Keratinocyte (primary cell): ENCODE data around the gene DMAC2L. TPM values are rescaled to one million over a fixed set of nuclear protein-coding genes. Genes with fewer than 3 reads are reported as not detected.

ENCODE experiments used
- DNase-seq: peaks from one replicate; pipeline ENCODE4 v3.0.0-alpha.2; 2011; ENCODE audit warnings: low read depth, missing footprints, low spot score
- FAIRE-seq: peaks from 2 replicates; lab custom pipeline; 2011; peaks lifted over from hg19 to GRCh38; lab: Jason Lieb, UNC
- H2AFZ ChIP-seq: 2 replicates; pipeline ENCODE4 v1.6.0; 2012; ENCODE audit warnings: low read length, control low read depth, inconsistent platforms; ENCODE audit not compliant: control insufficient read depth
- H3K27ac ChIP-seq: 2 replicates; pipeline ENCODE4 v1.5.1; 2011; ENCODE audit warnings: low read length; ENCODE audit not compliant: control insufficient read depth, insufficient read depth
- H3K27me3 ChIP-seq: 3 replicates; pipeline ENCODE4 v1.6.0; 2011; ENCODE audit warnings: low read length; ENCODE audit not compliant: control insufficient read depth, insufficient read depth; ENCODE audit errors: extremely low read depth
- H3K36me3 ChIP-seq, 2 experiments: 2 replicates in 1 of 2; 3 replicates in 1 of 2; pipeline ENCODE4 v1.5.1; 2011; ENCODE audit warnings: low read length in 2 of 2, mild to moderate bottlenecking in 1 of 2; ENCODE audit not compliant: control insufficient read depth in 2 of 2, insufficient read depth in 2 of 2; ENCODE audit errors: extremely low read depth in 1 of 2
- H3K4me1 ChIP-seq: 3 replicates; pipeline ENCODE4 v1.5.1; 2011; ENCODE audit warnings: low read length; ENCODE audit not compliant: control insufficient read depth, insufficient read depth; ENCODE audit errors: extremely low read depth
- H3K4me2 ChIP-seq: 3 replicates; pipeline ENCODE4 v1.6.0; 2011; ENCODE audit warnings: low read depth, low read length; ENCODE audit not compliant: control insufficient read depth, insufficient read depth; ENCODE audit errors: extremely low read depth
- H3K4me3 ChIP-seq, 3 experiments: fragments of 200-600 bp in 1 of 3; sonication (generic) in 1 of 3; 2 replicates in 2 of 3; 3 replicates in 1 of 3; pipeline ENCODE4 v1.5.1; 2011 to 2016; ENCODE audit warnings: low read length in 3 of 3, mild to moderate bottlenecking in 3 of 3, control low read depth in 2 of 3, inconsistent platforms in 1 of 3, low read depth in 1 of 3, mixed read lengths in 1 of 3, mixed run types in 1 of 3, moderate library complexity in 1 of 3; ENCODE audit not compliant: control insufficient read depth in 2 of 3, insufficient read depth in 2 of 3; ENCODE audit errors: extremely low read depth in 1 of 3
- H3K79me2 ChIP-seq: 2 replicates; pipeline ENCODE4 v1.6.0; 2012; ENCODE audit warnings: low read length; ENCODE audit not compliant: control insufficient read depth, insufficient read depth
- H3K9ac ChIP-seq: 3 replicates; pipeline ENCODE4 v1.6.0; 2011; ENCODE audit warnings: low read length; ENCODE audit not compliant: control insufficient read depth, insufficient read depth; ENCODE audit errors: extremely low read depth
- H3K9me1 ChIP-seq: 3 replicates; pipeline ENCODE4 v1.6.0; 2011; ENCODE audit warnings: low read length; ENCODE audit not compliant: control insufficient read depth, insufficient read depth; ENCODE audit errors: extremely low read depth
- H3K9me3 ChIP-seq: 2 replicates; pipeline ENCODE4 v1.5.1; 2012; ENCODE audit warnings: low read depth, low read length; ENCODE audit not compliant: control insufficient read depth
- H4K20me1 ChIP-seq: 3 replicates; pipeline ENCODE4 v1.6.0; 2011; ENCODE audit warnings: low read length; ENCODE audit not compliant: control insufficient read depth, insufficient read depth; ENCODE audit errors: extremely low read depth
- CTCF ChIP-seq, 3 experiments: IDR thresholded peaks in 1 of 3; conservative IDR thresholded peaks in 1 of 3; optimal IDR thresholded peaks in 1 of 3; 2 replicates in 2 of 3; 3 replicates in 1 of 3; pipeline versions ENCODE3 to v1.5.1; 2011; ENCODE audit warnings: low read length in 3 of 3, mild to moderate bottlenecking in 3 of 3, moderate library complexity in 2 of 3, control low read depth in 1 of 3, inconsistent platforms in 1 of 3; ENCODE audit not compliant: insufficient read depth in 2 of 3; ENCODE audit errors: extremely low read depth in 1 of 3
- EZH2 ChIP-seq: IDR thresholded peaks from one replicate; pipeline ENCODE4 v1.6.1; 2012; ENCODE audit warnings: inconsistent platforms, mild to moderate bottlenecking, low read length, moderate library complexity
- dilution Hi-C: fragments of 300-500 bp; cut with MboI; formaldehyde crosslinking; loops from one replicate; pipeline ENCODE4 v1.7.0; 2020; ENCODE audit warnings: low sequenced_read_pairs; ENCODE audit not compliant: extremely low pct_ligation_motif_present
- polyA plus RNA-seq, 5 experiments: library from polyadenylated mRNA; depleted of rRNA in 3 of 5; stranded (reverse) in 3 of 5; stranded (forward) in 1 of 5; unstranded in 1 of 5; fragments of >200 nt; gene quantifications; 1 replicate in 1 of 5; 2 replicates in 3 of 5; 3 replicates in 1 of 5; pipeline versions ENCODE4 v1.2.1 to v1.2.3, GENCODE V29; 2011 to 2012; ENCODE audit warnings: missing spikeins in 2 of 5, low read depth in 1 of 5, low replicate concordance in 1 of 5

DMAC2L gene
- polyA plus RNA-seq, 1 donor (not counting 4 experiments of a cell fraction or from before 2014, with no cell fraction given) = 12.4 TPM

DNA sequence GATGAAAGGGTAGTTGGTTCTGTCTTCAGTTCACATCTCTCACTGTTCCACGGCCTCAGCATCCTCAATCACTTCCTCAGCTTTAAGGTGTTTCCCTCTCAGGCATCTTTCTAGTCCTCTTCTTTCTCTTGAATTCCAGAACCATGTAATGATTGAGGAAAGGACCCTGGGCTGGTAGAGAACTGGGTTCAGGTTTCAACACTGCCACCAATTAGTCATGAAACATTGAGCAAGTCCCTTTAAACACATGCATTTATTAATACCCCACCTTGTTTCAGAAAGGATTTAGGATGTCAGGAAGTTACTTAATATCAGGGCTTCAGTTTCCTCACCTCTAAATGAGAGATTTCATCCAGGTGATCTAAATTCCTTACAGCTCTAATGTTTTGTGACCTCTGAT, 7.2 kb downstream of the DMAC2L start:
- Histone ChIP-seq H3K4me2 (peak overlapping the region; percentile 91), H3K9me1 (no peaks in the 10 kb centered on the region), H2AFZ (no peak overlapping the region), H3K4me1 (peaks cover 25% of the 10 kb centered on the region), H3K9me3 (no peaks in the 10 kb centered on the region), H4K20me1 (no peaks in the 10 kb centered on the region), H3K9ac (peak overlapping the region; percentile 77), H3K79me2 (peaks cover 12% of the 10 kb centered on the region), H3K36me3 (peaks cover 0 to 5% of the 10 kb centered on the region in 2 experiments), H3K27me3 (no peaks in the 10 kb centered on the region), H3K27ac (peak overlapping the region; percentile 96), H3K4me3 (no peak overlapping the region)
- FAIRE-seq = no peak
- DNase-seq = no peak
- TF ChIP-seq CTCF (optimal IDR thresholded peaks at IDR 0.05 in 1 of 3, IDR thresholded peaks at IDR 0.05 in 1 of 3, conservative IDR thresholded peaks at IDR 0.05 in 1 of 3; ENCODE audit: extremely low read depth in 1 of 3, insufficient read depth in 2 of 3, low read length in 3 of 3) = no peak
- no peak for TF ChIP-seq EZH2
- dilution Hi-C loops = no loop called here

- peaks cover 25% of the 10 kb centered on the region for H3K4me1 ChIP-seq
- peak overlapping the region in 1 of 3 experiments; percentile 16 for H3K4me3 ChIP-seq
- FAIRE-seq (no peak), DNase-seq (no peak)
- no peaks in the 10 kb centered on the region for H3K9me3 ChIP-seq
- dilution Hi-C loops = no loop called here
- peaks cover 12% of the 10 kb centered on the region for H3K79me2 ChIP-seq
- H3K4me2 ChIP-seq = peak overlapping the region; percentile 91
- H3K36me3 ChIP-seq = peaks cover 0 to 5% of the 10 kb centered on the region in 2 experiments
- TF ChIP-seq EZH2 = no peak
- TF ChIP-seq CTCF (optimal IDR thresholded peaks at IDR 0.05 in 1 of 3, IDR thresholded peaks at IDR 0.05 in 1 of 3, conservative IDR thresholded peaks at IDR 0.05 in 1 of 3; ENCODE audit: extremely low read depth in 1 of 3, insufficient read depth in 2 of 3, low read length in 3 of 3) = no peak
- H2AFZ ChIP-seq = no peak overlapping the region
- H3K27me3 ChIP-seq = no peaks in the 10 kb centered on the region
- H3K27ac ChIP-seq = peak overlapping the region; percentile 96
- no peaks in the 10 kb centered on the region for H4K20me1 ChIP-seq
- peak overlapping the region; percentile 77 for H3K9ac ChIP-seq
- no peaks in the 10 kb centered on the region for H3K9me1 ChIP-seq
Observed at GRCh38 chr14:50319721-50320120, 7.6 kb downstream of the DMAC2L start.
